Measurements from ENCODE around the gene CCDC33.
A peak's percentile ranks its signal among the peaks of the same experiment; 100 is the strongest.

CCDC33 gene

GRCh38 chr15:74227968-74228722 lies 8.0 kb upstream of the CCDC33 start (continued):
- no peak; the same call in 1 of the 2 replicates for TF ChIP-seq ZNF398 (tag by site-specific recombination; IDR thresholded peaks at IDR 0.05)
- TF ChIP-seq MZF1 (tag by site-specific recombination; IDR thresholded peaks at IDR 0.05; ENCODE audit: borderline replicate concordance): no peak
- no peak for TF ChIP-seq KLF7 (tag by site-specific recombination; IDR thresholded peaks at IDR 0.05; ENCODE audit: borderline replicate concordance)
- TF ChIP-seq ZNF530 (tag by site-specific recombination; IDR thresholded peaks at IDR 0.05; ENCODE audit: low read depth): no peak
- TF ChIP-seq ZBTB26 (tag by site-specific recombination; optimal IDR thresholded peaks at IDR 0.05): no peak
- TF ChIP-seq ZBTB20 (tag by site-specific recombination; IDR thresholded peaks at IDR 0.05): peak; percentile 18; the same call in 1 of the 2 replicates
- peak; percentile 51; the same call in 1 of the 2 replicates for TF ChIP-seq ZIC2 (tag by site-specific recombination; IDR thresholded peaks at IDR 0.05)
- no peak for TF ChIP-seq ZNF423 (tag by site-specific recombination; IDR thresholded peaks at IDR 0.05)
- no peak for TF ChIP-seq BCL11A (tag by site-specific recombination; IDR thresholded peaks at IDR 0.05; ENCODE audit: low read depth)
- TF ChIP-seq ZNF664 (tag by site-specific recombination; IDR thresholded peaks at IDR 0.05): peak; percentile 99
- TF ChIP-seq ZNF513 (tag by site-specific recombination; IDR thresholded peaks at IDR 0.05): no peak
- TF ChIP-seq PRDM1 (tag by site-specific recombination; IDR thresholded peaks at IDR 0.05): no peak
- TF ChIP-seq ZBTB48 (tag by site-specific recombination; IDR thresholded peaks at IDR 0.05): peak; percentile 81
- no peak; the same call in none of the 2 replicates for TF ChIP-seq ZNF341 (tag by site-specific recombination; IDR thresholded peaks at IDR 0.05; ENCODE audit: low read depth)
- 0 out of 2 replicates have a peak, but pooled peaks have one; percentile 16 for TF ChIP-seq SCRT1 (tag by site-specific recombination; IDR thresholded peaks at IDR 0.05; ENCODE audit: borderline replicate concordance)
- no peak for TF ChIP-seq ZNF302 (tag by site-specific recombination; IDR thresholded peaks at IDR 0.05; ENCODE audit: low read depth)
- TF ChIP-seq ZNF624 (tag by site-specific recombination; IDR thresholded peaks at IDR 0.05): no peak
- TF ChIP-seq CTCF (tag by site-specific recombination; IDR thresholded peaks at IDR 0.05): 0 out of 2 replicates have a peak, but pooled peaks have one; percentile 7
- TF ChIP-seq INSM2 (tag by site-specific recombination; IDR thresholded peaks at IDR 0.05): no peak
- no peak for TF ChIP-seq ZNF580 (tag by site-specific recombination; IDR thresholded peaks at IDR 0.05)
- no peak for TF ChIP-seq PBX3 (CRISPR knock-in tag; IDR thresholded peaks at IDR 0.05)
- TF ChIP-seq ZNF621 (tag by site-specific recombination; IDR thresholded peaks at IDR 0.05): no peak
- TF ChIP-seq ZNF518A (tag by site-specific recombination; conservative IDR thresholded peaks at IDR 0.05; ENCODE audit: low read depth): no peak
- no peak; the same call in 1 of the 2 replicates for TF ChIP-seq ZNF394 (tag by site-specific recombination; IDR thresholded peaks at IDR 0.05; ENCODE audit: borderline replicate concordance)
